Activated CD4-positive, alpha-beta T cell treated with anti-CD3 and anti-CD28 coated beads for 1 hour (primary cell): Measurements from ENCODE around the gene INHBB.

Source experiments
- DNase-seq: peaks from one replicate; pipeline ENCODE4 v3.0.0-alpha.2; 2020

The INHBB gene

DNA sequence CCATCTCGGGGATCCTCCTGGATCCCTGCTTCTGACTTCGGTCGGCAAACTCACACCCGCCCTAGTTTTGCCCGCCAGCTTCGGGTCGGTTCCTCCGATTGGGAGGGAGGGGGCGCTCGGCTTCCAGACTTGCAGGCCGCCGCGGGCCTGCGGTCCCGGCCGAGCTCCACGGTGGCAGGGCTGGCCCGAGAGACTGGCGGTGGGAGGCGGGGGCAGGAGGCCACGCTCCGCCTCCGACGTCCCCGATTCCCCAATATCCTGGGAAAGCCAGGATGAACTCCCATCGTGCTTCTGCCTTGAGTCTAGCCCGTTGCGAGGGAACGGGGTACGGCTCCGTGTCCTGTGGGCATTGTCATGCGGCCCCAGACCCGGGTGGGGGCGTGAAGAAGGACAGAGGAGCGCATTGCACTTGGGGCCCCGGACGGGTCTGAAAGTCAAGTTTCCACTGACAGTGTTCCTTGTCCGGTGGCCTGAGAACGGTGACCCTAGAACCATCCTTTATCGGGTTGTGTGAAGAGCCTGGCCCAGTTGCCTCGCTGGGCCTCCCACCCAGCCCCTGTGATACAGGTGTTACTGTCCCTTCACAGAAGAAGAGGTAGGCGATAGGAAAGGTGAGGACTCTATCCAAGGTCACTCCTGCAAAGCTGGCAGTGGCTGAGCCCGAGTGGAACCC lies 2.4 kb upstream of the INHBB start:
- peak; percentile 39 for DNase-seq

DNA sequence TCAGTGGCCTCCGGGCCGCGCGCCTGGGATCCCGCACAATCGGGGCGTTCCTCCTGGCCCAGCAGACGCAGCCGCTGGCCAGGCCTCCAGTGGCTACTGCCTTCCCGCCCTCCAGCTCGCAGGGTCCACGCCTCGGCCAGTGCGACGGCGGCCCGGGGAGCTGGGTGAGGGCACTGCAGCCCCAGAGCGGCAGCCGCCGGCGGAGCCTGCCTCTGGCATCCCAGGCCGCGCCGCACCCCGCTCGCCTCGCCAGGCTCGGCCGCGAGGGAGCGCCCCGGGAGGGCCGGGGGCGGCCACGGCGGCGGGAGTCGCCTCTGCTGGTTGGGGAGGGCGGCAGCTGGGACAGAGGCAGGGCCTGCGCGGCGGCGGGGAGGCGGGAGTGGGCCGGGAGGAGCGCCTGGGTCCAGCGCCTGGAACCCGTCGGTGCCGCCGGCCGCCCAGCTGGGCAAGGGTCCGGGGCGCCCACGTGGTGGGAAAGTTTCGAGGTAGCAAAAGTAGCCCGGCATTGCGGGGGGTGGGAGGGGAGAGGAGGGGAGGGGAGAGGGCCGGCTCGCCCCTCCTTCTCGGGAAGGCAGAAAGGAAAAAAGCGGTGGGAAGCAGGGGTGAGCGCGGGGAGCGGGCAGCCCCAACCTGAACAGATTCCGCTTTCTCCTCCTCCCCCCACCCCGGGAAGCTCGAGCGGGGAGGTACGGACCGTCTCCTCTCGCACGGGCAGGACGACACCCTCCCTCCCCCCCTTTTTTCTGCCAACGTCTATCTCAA lies 1.5 kb upstream of the INHBB start:
- DNase-seq = no peak

DNA sequence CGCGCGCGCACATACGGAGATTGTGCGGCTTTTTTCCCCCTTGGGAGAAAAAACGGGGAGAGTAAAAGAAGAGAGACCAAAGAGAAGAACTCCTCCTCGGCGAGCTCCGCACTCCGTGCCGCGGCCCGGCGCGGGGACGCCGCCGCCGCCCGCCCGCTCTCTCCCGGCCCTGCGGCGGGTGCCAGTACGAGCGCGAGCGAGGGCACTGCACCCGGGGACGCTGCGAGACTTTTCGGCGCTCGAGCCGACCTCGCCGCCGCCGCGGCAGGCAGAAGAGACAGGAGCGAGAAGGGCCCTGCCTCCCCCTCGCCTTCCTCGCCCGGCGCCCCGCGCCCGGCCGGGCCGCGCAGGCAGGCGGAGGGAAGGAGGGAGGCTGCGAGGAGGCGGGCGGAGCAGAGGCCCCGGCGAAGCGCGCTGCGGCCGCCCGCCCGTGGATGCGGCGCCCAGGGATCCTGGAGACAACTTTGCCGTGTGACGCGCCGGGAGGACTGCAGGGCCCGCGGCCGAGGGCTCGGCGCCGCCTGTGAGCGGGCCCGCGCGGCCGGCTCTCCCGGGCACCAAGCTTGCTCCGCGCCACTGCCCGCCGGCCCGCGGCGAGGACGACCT lies 857 bp upstream of the INHBB start:
- DNase-seq = no peak

DNA sequence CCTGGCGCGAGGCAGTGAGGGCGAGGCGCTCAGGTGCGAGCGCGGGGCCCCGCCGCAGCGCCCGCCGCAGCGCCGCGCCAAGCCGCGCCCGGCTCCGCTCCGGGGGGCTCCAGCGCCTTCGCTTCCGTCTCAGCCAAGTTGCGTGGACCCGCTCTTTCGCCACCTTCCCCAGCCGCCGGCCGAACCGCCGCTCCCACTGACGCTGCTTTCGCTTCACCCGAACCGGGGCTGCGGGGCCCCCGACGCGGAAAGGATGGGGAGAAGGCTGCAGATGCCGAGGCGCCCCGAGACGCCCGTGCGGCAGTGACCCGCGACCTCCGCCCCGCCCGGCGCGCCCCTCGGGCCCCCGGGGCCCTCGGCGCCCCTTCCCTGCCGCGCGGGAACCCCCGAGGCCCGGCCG lies 328 bp upstream of the INHBB start:
- no peak for DNase-seq

DNA sequence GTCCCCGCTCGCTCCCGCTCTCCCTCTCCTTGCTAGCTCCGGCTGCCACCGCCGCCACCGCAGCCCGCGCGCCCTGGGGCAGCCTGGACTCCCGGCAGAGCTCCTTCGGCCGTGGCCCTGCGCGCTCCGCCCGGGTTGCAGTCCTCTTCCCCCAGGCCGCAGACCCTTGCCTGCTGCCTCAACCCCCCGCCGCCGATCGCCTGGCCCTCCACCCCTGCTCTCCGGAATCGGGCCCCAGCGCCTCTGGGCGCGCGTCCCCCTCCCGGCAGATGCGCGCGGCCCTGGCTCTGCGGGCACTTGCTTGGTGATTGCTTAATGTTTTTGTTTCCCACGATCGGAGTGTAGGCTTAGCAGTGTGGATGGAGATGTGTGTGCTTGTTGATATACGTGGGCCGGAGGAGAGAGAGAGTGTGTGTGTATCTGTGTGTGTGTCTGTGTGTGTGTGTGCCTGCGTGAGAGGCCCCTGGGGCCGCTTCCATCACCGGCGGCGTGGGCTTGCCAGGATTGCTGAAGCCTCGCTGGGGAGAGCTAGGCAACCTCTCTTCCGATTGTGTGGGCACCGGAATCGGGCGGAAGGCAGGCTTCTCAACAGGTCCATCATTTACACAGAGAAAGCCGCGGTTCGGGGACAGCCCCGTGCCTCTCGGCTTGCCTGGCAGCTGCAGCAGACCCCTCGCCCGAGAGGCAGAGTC lies 877 bp downstream of the INHBB start:
- DNase-seq = no peak

DNA sequence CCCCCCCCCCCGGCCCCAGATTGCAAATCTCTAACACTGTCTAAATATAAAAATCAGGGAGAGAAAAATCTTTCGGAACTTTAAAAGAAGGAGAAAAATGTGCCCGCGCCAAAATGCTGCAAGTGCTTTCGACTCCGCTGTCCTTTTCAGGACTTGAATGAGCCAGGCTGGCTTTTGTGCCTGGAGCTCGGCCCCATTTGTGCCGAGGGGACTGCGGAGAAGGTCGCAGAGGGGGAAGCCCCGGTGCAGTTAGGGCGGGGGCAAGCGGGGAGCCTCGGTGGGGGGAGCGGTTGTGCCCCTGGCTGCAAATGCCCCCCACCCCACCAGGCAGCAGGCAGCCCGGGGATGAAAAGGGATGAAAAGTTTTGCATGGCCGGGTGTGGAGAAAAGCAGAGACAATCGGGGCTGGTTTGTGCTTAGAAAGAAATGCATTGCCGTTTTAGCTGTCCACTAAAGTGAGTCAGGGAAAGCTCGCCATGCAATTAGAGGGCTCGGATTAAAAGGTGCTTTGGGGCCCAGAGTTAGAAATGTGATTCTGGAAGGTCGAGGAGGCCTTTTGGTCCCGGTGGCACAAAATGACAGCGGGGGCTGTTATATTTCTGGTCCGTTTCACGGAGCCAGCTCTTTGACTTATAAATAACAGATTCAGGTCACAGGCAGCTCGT lies 1.6 kb downstream of the INHBB start:
- no peak for DNase-seq

DNA sequence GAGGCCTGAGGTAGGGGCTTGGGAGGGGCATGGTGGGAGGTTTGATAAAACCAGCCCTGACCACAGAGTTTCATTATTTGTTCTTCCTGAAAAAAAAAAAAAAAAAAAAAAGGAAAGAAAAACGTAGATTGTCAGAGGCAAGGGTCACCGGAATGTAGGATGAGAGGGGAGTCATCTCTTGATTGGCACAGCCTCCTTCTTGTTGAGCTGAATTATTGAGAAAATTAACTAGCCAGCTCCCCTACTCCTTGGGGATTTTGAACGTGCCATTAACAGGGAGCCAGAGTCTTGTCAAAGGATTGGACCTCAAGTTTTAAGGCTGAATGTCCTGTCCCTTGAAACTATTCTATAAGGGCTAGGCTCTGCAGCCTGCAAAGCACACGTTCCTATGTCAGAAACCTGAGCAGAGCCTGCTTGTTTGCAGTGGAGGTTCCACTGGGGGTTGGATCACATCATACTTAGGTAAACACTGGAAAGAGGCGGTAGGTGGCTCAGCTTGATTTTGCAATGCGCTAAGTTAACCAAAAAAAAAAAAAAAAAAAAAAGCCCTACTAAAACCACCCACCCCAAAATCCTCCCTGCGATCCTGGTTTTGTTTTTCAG lies 2.3 kb downstream of the INHBB start:
- no peak for DNase-seq

DNA sequence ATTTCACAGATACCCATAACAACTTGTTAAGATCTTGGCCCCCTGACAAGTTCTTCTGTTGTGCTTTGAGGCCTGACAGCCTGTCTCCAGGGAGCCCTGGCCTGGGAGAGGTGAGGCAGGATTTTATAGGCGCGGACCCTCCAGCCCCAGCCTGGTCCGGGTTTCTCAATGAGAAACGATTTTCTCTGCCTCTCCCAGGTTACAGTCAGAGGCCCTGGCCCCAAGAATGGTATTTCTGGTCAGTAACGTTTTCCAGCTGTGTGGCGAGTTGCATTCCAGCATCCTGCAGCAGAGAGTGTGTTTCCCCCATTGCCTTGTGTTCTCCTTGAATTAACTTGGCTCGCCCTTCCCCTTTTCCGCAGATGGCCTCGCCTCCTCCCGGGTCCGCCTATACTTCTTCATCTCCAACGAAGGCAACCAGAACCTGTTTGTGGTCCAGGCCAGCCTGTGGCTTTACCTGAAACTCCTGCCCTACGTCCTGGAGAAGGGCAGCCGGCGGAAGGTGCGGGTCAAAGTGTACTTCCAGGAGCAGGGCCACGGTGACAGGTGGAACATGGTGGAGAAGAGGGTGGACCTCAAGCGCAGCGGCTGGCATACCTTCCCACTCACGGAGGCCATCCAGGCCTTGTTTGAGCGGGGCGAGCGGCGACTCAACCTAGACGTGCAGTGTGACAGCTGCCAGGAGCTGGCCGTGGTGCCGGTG lies 3.0 kb downstream of the INHBB start:
- DNase-seq = no peak

DNA sequence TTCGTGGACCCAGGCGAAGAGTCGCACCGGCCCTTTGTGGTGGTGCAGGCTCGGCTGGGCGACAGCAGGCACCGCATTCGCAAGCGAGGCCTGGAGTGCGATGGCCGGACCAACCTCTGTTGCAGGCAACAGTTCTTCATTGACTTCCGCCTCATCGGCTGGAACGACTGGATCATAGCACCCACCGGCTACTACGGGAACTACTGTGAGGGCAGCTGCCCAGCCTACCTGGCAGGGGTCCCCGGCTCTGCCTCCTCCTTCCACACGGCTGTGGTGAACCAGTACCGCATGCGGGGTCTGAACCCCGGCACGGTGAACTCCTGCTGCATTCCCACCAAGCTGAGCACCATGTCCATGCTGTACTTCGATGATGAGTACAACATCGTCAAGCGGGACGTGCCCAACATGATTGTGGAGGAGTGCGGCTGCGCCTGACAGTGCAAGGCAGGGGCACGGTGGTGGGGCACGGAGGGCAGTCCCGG lies 3.5 kb downstream of the INHBB start:
- DNase-seq = no peak

DNA sequence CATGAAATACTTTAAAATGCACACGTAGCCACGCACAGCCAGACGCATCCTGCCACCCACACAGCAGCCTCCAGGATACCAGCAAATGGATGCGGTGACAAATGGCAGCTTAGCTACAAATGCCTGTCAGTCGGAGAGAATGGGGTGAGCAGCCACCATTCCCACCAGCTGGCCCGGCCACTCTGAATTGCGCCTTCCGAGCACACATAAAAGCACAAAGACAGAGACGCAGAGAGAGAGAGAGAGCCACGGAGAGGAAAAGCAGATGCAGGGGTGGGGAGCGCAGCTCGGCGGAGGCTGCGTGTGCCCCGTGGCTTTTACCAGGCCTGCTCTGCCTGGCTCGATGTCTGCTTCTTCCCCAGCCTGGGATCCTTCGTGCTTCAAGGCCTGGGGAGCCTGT lies 4.1 kb downstream of the INHBB start:
- no peak for DNase-seq

DNA sequence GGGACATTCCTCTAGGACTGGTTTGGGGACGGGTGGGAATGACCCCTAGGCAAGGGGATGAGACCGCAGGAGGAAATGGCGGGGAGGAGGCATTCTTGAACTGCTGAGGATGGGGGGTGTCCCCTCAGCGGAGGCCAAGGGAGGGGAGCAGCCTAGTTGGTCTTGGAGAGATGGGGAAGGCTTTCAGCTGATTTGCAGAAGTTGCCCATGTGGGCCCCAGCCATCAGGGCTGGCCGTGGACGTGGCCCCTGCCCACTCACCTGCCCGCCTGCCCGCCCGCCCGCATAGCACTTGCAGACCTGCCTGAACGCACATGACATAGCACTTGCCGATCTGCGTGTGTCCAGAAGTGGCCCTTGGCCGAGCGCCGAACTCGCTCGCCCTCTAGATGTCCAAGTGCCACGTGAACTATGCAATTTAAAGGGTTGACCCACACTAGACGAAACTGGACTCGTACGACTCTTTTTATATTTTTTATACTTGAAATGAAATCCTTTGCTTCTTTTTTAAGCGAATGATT lies 4.9 kb downstream of the INHBB start:
- DNase-seq = no peak

DNA sequence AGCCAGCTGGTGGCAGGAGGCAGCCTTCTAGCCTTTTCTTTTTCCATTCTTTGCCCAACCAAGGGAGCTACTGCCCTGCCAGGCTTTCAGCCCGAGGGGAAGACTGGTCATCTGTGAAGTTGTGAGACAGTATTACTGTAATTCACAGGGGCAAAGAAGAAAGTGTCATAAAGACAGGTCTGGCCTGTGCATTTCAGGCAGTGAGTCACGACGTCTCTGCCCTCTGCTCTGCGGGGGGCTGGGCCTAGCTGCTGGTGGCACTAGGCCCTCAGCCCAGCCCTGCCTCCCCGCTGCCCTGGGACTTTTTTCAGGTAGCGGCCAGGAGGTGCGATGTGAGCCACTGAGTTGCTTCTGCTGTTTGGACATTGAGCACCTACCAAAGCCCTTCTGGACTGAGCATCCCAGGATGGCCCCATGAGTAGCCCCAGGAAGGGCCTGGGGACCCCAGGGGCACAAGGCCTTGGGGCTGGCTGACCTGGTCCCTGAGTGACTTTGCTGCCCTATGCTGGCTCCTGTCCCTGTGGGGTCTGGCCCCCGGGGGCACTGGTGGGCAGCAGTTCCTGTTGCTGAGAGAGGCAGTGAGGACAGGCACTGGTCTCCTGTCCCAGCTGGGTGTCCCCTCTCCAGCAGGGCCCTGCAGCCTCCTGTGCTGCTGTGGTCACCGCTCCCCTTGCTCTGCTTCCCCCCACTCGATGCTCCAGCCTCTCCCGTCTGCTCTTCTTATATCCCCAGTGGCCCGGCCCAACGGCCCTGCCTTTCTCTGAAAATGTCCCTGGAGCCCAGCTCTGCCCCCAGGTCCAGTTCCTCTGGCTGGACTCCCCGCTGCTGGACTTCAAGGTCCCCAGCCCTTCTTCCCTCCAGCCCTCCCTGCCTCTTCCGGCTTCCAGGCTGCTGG lies 7.0 kb downstream of the INHBB start:
- no peak for DNase-seq

DNA sequence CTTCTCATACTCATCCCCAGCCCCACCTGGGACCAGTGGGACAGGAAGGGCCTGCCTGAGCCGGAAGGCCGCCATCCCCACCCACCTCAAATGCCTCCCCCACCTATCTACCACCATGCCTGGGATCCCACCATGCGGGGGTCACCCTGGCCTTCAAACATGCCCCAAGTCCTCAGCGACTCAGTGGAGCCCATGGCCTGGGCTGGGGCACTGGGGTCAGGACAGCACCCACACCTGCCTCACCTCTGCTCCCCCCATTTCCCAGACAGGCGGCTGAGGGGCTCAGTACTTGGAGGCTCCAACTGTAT lies 7.6 kb downstream of the INHBB start:
- DNase-seq = no peak

DNA sequence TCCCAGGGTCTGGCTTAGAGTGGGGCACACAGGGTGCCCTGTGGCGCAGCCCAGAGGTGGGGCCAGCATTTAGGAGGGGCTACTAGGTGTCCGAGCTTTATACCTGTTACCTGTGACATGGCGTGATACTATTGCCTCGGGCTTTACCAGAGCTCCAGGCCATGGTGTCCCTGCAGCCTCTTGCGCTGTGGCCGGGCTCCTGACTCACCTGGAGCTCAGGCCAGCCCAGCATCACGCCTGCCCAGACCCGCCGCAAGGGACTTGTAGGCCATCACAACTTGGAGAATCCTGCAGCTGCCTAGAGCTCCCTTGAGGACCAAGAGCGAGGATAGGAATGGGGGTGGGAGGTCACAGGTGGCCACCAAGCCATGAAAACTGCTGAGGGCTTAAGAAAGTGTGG lies 8.0 kb downstream of the INHBB start:
- no peak for DNase-seq

DNA sequence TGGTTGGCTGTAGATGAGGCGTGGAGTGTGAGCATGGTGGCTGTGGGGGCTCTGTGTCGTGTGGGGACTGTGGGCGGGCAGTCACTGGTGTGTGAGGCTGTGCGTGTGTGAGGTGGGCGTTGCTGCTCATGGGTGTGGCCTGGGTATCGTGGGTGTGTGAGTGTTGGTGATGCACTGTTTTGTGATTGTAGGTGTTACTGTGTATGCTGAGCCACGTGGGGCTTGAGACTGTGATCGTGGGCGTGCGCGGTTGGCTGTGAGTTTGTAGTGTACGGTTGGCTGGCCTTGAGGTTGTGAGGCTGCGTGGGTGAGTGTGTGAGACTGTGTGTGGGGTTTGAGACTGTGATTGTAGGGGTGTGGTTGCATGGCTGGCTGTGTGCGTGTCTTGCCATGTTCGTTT lies 8.5 kb downstream of the INHBB start:
- DNase-seq = no peak

DNA sequence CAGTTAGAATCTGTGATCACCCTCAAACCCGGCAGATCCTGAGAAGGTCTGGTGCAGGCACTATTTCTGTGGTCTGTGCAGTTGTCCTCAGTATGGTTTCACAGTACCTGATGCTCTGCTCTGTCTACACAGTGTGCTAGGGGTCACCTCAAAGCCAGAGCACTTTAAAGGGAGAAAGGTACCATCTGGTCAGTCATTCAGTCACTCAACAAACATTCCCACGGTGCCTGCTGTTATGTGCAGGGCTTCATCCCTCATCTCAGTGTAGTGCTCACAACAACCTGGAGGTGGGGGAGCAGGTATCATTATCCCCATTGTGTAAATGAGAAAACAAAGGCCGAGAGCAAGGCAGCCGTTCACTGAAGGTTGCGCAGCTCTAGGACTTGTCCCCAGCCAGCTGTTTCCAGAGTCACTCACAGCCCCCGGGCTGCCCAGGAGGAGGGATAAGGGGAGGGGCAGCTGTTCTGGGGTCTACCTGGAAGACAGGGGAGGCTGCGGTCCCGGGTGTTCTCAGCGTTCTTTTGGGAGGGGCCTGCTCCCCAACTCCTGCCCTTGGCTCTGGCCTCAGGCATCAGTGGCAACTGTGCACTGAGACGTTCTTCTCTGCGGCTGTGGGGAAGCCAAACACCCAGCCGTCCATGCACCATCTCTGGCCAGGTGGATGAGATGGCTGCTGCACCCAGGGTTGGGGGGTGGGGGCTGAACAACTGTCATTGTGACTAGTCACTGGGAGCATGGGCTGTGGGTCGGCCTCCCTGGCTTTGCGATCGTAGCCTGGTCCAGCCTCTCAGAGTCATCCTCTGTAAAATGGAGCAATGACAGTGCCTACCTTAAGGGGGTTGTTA lies 9.2 kb downstream of the INHBB start:
- DNase-seq = no peak

DNA sequence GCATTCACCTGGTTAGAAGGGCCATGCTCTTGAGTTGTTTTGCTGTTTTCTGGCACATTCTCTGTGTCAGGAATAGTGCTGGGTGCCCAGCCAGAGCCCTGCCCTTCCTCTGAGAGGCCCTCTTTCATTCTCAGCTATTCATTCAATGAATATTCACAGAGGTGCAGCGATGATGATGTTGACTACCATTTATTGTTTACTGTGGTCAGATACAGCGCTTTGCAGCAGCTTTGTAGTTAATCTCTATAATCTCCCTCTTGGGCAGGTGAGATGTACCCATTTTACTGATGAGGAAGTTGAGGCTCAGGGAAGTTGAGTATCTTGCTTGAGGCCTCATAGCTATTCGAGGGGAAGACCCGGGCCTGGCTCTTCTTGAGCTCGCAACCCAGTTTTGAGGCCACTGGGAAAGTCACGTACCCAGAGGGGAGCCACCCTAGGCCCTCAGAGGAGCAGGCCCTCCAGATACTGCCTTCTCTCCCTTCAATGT lies 9.9 kb downstream of the INHBB start:
- DNase-seq = no peak

DNA sequence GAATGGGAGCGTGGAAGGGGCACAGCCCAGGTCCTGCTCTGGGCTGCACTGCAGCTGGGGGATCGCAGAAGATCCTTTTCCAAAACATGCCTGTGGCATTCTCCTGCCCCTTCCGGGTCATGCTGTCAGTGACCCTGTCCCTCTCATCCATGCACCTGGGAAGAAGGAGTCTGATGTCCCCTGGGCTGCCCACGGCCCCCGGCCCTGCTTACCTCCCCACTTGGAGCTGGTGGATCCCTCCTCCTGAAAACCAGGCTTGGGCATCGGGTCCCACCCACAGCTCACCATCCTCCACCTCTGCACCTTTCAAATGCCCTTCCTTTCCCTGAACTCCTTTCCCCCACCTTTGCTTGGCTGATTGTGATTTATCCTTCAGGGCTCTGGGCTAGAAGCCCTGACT lies 11.8 kb downstream of the INHBB start:
- no peak for DNase-seq

DNA sequence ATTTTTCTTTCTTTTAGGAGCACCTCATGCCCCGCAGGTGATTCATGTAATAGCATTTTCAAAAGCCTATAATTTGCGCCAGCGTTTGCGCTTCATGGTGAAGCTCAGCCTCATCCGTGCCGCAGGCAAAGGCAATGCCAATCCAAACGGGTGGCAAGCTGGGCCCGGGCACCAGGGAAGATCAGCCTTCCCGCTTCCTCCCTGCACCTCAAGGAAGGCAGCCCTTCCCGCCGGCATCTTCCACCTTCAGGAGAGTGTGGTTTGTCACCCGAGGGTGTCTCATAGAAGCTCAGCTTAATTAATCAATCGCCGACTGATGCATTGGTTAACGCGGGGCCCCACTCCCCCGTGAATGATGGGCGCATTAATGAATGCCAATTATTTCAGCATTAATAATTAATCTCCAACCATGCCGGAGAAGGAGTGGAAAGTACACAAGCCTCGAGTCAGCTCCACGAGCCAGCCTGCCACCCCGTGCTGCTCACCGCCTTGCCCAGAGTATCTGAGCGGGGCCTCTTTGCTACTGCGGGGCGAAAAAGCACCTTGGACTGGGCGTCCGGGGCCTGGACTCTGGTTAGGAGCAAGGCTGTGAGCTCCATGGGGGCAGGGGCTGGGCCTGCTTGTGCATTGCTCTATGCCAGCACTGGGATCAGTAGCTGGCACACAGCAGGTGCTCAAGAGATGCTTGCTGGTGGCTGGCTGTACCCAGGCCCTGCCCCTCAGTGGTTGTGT lies 13.0 kb downstream of the INHBB start:
- no peak for DNase-seq
